Smooth muscle cell of the pulmonary artery (primary cell): ENCODE measurements around the gene CHN2. TPM values are rescaled to one million over a fixed set of nuclear protein-coding genes. Genes with fewer than 3 reads are reported as not detected.

ENCODE experiments used
- total RNA-seq: library from RNA; depleted of rRNA; stranded (reverse); fragments of >200 nt; gene quantifications from 2 replicates; pipeline ENCODE4 v1.2.3, GENCODE V29; 2014

The CHN2 gene
- 0.39 TPM in 1 of 2 replicates, not detected in the other for total RNA-seq

GRCh38 chr7:29194594-29195427, at the start of gene CHN2:
Gene CHN2 (plus strand): TSS chr7:29194775.

GRCh38 chr7:29146057-29146706, 48.4 kb upstream of the CHN2 start, which contains the start of gene CPVL:
Gene CPVL (minus strand): TSS chr7:29146537. CDS start chr7:29121061, 25,476 bp downstream.

Other genes starting within 250 kb of the CHN2 start
- gene TRIL, start 236.4 kb upstream of the CHN2 start, total RNA-seq: 0.40 and 1.8 TPM in 2 replicates
- gene CPVL, start 48.2 kb upstream of the CHN2 start, total RNA-seq: 0.20 TPM in 1 of 2 replicates, not detected in the other